ENCODE data around the gene DNM3. TPM values are rescaled to one million over a fixed set of nuclear protein-coding genes. Genes with fewer than 3 reads are reported as not detected.

The DNM3 gene
- total and polyA plus RNA-seq, 9 donors, result 3.1 to 6.5 (median 4.4) TPM

DNA sequence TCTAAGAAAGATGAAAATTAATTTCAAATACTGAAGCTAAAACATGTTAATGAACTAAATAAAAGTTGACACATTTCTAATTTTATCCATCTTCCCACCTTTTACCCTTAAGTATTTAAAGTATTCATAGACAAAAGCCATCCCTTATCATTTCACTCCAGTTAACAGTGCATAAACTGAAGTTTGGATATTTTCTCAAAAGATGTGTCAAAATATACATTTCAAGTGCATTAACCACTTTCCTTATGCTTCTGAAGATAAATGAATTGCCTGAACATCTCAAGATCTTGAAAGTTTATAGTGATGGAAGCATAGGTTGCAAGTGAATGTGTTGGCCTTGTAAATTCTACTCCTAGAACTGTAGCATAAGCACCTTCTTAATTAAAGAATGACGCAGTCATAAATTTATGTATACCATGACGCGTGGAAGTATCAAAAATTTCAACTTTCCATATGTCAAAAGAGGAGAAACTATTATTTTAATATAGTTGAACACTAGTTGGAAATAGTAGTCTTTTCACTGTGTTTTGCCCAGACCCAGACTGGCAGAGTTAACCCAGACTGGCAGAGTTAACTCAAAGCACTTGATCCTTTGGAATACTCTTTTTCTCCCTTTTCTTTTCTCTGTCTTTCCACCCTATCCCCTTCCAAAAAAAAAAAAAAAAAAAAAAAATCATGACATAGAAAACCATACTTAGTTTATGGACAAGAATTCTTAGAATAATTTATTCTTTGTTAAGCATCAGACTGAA is 296.6 kb downstream of the DNM3 start:
- Histone ChIP-seq H3K4me3 (no peak overlapping the region), H3K36me3 (no peaks in the 10 kb centered on the region), H3K4me1 (ENCODE audit: insufficient read depth) (peaks cover 8% of the 10 kb centered on the region), H3K27me3 (no peaks in the 10 kb centered on the region), H3K27ac (peak overlapping the region in 1 of 2 donors; percentile 89), H3K9me3 (no peaks in the 10 kb centered on the region)
- WGBS, 3 donors, result 88 to 94% (median 91%) methylated on average over 3 of the region's 3 CpGs
- intact Hi-C loops (cut with DNase I), result loop anchor here in 1 of 4 donors (10.0 kb wide), 1 partner anchor 93 kb away; no protein-coding TSS in a partner anchor
- no peak for DNase-seq
- no peak for TF ChIP-seq EP300 (IDR thresholded peaks at IDR 0.05)
- TF ChIP-seq CTCF (IDR thresholded peaks at IDR 0.05), result no peak
- no peak for TF ChIP-seq POLR2A (IDR thresholded peaks at IDR 0.05)

GRCh38 chr1:172138634-172139033 is 297.3 kb downstream of the DNM3 start:
- Histone ChIP-seq H3K36me3 (no peaks in the 10 kb centered on the region), H3K9me3 (no peaks in the 10 kb centered on the region), H3K27me3 (no peaks in the 10 kb centered on the region), H3K27ac (peak overlapping the region in 1 of 2 donors; percentile 89), H3K4me1 (ENCODE audit: insufficient read depth) (peaks cover 8% of the 10 kb centered on the region), H3K4me3 (no peak overlapping the region)
- WGBS, 3 donors, result 59 to 69% (median 67%) methylated on average over 2 of the region's 2 CpGs
- TF ChIP-seq CTCF (IDR thresholded peaks at IDR 0.05) (no peak), EP300 (IDR thresholded peaks at IDR 0.05) (no peak)
- intact Hi-C loops (cut with DNase I), result loop anchor here in 1 of 4 donors (10.0 kb wide), 1 partner anchor 94 kb away; no protein-coding TSS in a partner anchor
- peak in 1 of 5 donors; percentile 34 for DNase-seq

DNA sequence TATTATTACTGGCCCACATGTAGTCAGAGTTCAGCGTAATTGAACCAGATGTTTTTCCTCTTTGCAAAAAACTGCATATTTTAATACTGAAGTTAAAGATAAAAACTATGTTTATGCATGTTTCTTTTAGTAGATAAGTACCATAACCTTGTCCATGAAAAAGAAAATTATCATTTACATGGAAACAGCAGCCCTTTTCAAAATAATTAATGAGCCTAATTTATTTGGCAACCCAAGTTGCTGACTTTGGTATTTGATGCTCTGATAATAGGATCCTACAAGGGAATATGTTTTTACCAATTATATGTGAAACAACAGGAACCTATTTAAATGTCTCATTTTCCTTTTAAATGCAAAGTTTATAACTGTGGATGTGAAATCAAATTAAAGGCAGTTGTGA is 297.9 kb downstream of the DNM3 start:
- peak overlapping the region in 1 of 2 donors; percentile 89 for H3K27ac ChIP-seq
- intact Hi-C loops (cut with DNase I), result loop anchor here in 1 of 4 donors (10.0 kb wide), 1 partner anchor 94 kb away; no protein-coding TSS in a partner anchor
- 7 to 20% (median 7%) methylated on average over 1 of the region's 1 CpG for WGBS, 3 donors
- H3K36me3 ChIP-seq, result no peaks in the 10 kb centered on the region
- no peak for TF ChIP-seq POLR2A (IDR thresholded peaks at IDR 0.05)
- TF ChIP-seq EP300 (IDR thresholded peaks at IDR 0.05), result no peak
- TF ChIP-seq CTCF (IDR thresholded peaks at IDR 0.05), result no peak
- no peak for DNase-seq
- H3K4me1 ChIP-seq (ENCODE audit: insufficient read depth), result peaks cover 5% of the 10 kb centered on the region
- H3K4me3 ChIP-seq, result no peak overlapping the region
- H3K27me3 ChIP-seq, result no peaks in the 10 kb centered on the region
- H3K9me3 ChIP-seq, result no peaks in the 10 kb centered on the region

DNA sequence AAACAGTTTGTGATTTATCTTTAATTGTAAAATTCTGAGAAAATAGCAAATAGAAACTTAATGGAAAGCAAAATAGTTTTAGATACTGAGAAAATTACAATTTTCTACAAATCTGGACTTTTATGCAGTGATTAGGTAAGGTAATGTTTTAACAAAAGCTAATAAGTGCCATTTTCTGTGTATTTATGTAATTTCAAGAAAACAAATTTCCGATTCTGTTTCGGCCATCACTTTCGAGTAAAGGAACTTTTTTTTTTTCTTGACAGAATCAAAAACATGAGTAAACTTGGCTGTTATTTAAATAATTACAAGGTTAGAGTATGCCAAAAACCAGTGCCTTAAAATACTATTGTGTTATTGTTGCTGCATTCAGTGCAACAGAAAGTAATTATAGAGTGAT is 298.8 kb downstream of the DNM3 start:
- H3K4me1 ChIP-seq (ENCODE audit: insufficient read depth), result peaks cover 1% of the 10 kb centered on the region
- H3K4me3 ChIP-seq, result peak overlapping the region; percentile 38
- TF ChIP-seq EP300 (IDR thresholded peaks at IDR 0.05) (no peak), CTCF (IDR thresholded peaks at IDR 0.05) (no peak), POLR2A (IDR thresholded peaks at IDR 0.05) (no peak)
- H3K9me3 ChIP-seq, result no peaks in the 10 kb centered on the region
- H3K27ac ChIP-seq, result peak overlapping the region in 1 of 2 donors; percentile 89
- DNase-seq, result no peak
- H3K36me3 ChIP-seq, result no peaks in the 10 kb centered on the region
- H3K27me3 ChIP-seq, result no peaks in the 10 kb centered on the region
- WGBS, 3 donors, result 3 to 16% (median 6%) methylated on average over 3 of the region's 3 CpGs
- intact Hi-C loops (cut with DNase I), result loop anchor here in 2 of 4 donors (5.0 to 10.0 kb wide), 2 partner anchors 215 to 257 kb away; no protein-coding TSS in a partner anchor
